Measurements from ENCODE around the gene CRTC2.

The CRTC2 gene

GRCh38 chr1:153946622-153947241, 11.7 kb downstream of the CRTC2 start, which contains the start of gene DENND4B:
Gene DENND4B (minus strand): TSS chr1:153946718. CDS start chr1:153944374, 2,344 bp downstream.
- DNase-seq (ENCODE audit: low spot score), result peak; percentile 97

GRCh38 chr1:153945795-153946621, 12.4 kb downstream of the CRTC2 start:
- peak; percentile 77 for DNase-seq (ENCODE audit: low spot score)

GRCh38 chr1:153945131-153945794, 13.1 kb downstream of the CRTC2 start:
- DNase-seq (ENCODE audit: low spot score), result no peak

- no peak for DNase-seq (ENCODE audit: low spot score)
These were observed 13.6 kb downstream of the CRTC2 start for GRCh38 chr1:153944827-153945117.

- no peak for DNase-seq (ENCODE audit: low spot score)
These were observed 14.2 kb downstream of the CRTC2 start for GRCh38 chr1:153944005-153944826.

- no peak for DNase-seq (ENCODE audit: low spot score)
These were observed 15.5 kb downstream of the CRTC2 start for GRCh38 chr1:153942766-153943549.

GRCh38 chr1:153941826-153942725, 16.3 kb downstream of the CRTC2 start:
- DNase-seq (ENCODE audit: low spot score), result no peak

- DNase-seq (ENCODE audit: low spot score), result no peak
These were observed 17.7 kb downstream of the CRTC2 start for GRCh38 chr1:153940756-153941155.

- no peak for DNase-seq (ENCODE audit: low spot score)
These were observed 18.9 kb downstream of the CRTC2 start for GRCh38 chr1:153939476-153939875.

- DNase-seq (ENCODE audit: low spot score), result no peak
These were observed 19.4 kb downstream of the CRTC2 start for GRCh38 chr1:153938996-153939395.

- no peak for DNase-seq (ENCODE audit: low spot score)
These were observed 21.1 kb downstream of the CRTC2 start for GRCh38 chr1:153937331-153937730.

GRCh38 chr1:153936011-153936802, 22.2 kb downstream of the CRTC2 start:
- no peak for DNase-seq (ENCODE audit: low spot score)

GRCh38 chr1:153934746-153935145, 23.7 kb downstream of the CRTC2 start:
- no peak for DNase-seq (ENCODE audit: low spot score)

GRCh38 chr1:153933955-153934354, 24.5 kb downstream of the CRTC2 start:
- DNase-seq (ENCODE audit: low spot score), result no peak

GRCh38 chr1:153933430-153933829, 25.0 kb downstream of the CRTC2 start:
- no peak for DNase-seq (ENCODE audit: low spot score)

- DNase-seq (ENCODE audit: low spot score), result no peak
These were observed 26.0 kb downstream of the CRTC2 start for GRCh38 chr1:153932156-153933131.

- DNase-seq (ENCODE audit: low spot score), result no peak
These were observed 28.1 kb downstream of the CRTC2 start for GRCh38 chr1:153929981-153930948.

Measured in AG08395 (cell line).